ENCODE measurements around the gene RIPK4.
A peak's percentile ranks its signal among the peaks of the same experiment; 100 is the strongest.

DNA sequence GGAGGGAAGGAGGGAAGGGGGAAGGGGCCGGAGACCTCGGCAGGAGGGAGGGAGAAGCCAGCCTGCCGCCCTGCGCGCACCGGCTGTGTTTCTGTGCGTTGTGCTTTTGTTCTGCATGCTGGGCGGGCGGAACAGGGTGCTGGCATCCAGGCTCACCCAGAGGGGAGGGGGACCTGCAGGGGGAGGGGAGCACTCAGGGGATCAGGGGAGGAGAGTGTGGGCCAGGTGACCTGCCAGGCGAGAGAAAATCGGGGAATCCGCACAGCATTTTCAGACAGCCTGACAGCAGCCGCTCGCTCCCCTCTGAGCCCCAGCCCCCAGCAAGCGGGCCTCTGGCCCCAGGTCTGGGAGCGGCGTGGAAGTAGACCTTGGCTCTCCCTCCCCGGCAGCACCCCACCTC is 54.7 kb downstream of the RIPK4 start:
- TF ChIP-seq, protein P1, sequence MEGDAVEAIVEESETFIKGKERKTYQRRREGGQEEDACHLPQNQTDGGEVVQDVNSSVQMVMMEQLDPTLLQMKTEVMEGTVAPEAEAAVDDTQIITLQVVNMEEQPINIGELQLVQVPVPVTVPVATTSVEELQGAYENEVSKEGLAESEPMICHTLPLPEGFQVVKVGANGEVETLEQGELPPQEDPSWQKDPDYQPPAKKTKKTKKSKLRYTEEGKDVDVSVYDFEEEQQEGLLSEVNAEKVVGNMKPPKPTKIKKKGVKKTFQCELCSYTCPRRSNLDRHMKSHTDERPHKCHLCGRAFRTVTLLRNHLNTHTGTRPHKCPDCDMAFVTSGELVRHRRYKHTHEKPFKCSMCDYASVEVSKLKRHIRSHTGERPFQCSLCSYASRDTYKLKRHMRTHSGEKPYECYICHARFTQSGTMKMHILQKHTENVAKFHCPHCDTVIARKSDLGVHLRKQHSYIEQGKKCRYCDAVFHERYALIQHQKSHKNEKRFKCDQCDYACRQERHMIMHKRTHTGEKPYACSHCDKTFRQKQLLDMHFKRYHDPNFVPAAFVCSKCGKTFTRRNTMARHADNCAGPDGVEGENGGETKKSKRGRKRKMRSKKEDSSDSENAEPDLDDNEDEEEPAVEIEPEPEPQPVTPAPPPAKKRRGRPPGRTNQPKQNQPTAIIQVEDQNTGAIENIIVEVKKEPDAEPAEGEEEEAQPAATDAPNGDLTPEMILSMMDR (IDR thresholded peaks at IDR 0.05; ENCODE audit: insufficient read depth, low read depth, low read length) = no peak
- TF ChIP-seq EZH2 (IDR thresholded peaks at IDR 0.05; ENCODE audit: insufficient read depth, low read length) = peak; percentile 24
